Cardiac muscle cell (in vitro differentiated cells and primary cell): ENCODE measurements around the gene ITGA1. TPM values are rescaled to one million over a fixed set of nuclear protein-coding genes. Genes with fewer than 3 reads are reported as not detected.

ENCODE experiments used
- DNase-seq, 2 donors: peaks; one replicate each; pipeline versions ENCODE4 v3.0.0 to v3.0.0-alpha.2; 2010 to 2017; ENCODE audit warnings: low read depth in 1 of 2, low spot score in 1 of 2
- H3K27ac ChIP-seq: fragments of 200-600 bp; sonication (generic); 2 replicates; pipeline ENCODE4 v1.5.1; 2016
- H3K27me3 ChIP-seq: fragments of 200-600 bp; sonication (generic); 2 replicates; pipeline ENCODE4 v1.6.0; 2016; ENCODE audit warnings: control low read depth
- H3K36me3 ChIP-seq: fragments of 200-600 bp; sonication (generic); 2 replicates; pipeline ENCODE4 v1.5.1; 2016; ENCODE audit warnings: control low read depth
- H3K4me1 ChIP-seq: fragments of 200-600 bp; sonication (generic); 2 replicates; pipeline ENCODE4 v1.8.1; 2017; ENCODE audit warnings: low read depth, mild to moderate bottlenecking, mixed run types
- H3K4me3 ChIP-seq: fragments of 200-600 bp; sonication (generic); 2 replicates; pipeline ENCODE4 v1.5.1; 2016; ENCODE audit warnings: mild to moderate bottlenecking
- H3K9me3 ChIP-seq: fragments of 200-600 bp; sonication (generic); 2 replicates; pipeline ENCODE4 v1.5.1; 2017; ENCODE audit warnings: low read depth, mild to moderate bottlenecking, control low read depth
- polyA plus RNA-seq: library from polyadenylated mRNA; unstranded; fragments of >200 nt; fragmentation: Nextera tagmentation; extraction: Ambion mirVana; gene quantifications from 2 replicates; pipeline ENCODE4 v1.2.1, GENCODE V29; 2016
- total RNA-seq: library from RNA; depleted of rRNA; stranded (reverse); fragments of >200 nt; gene quantifications from 2 replicates; pipeline ENCODE4 v1.2.3, GENCODE V29; 2016
- TF ChIP-seq, protein P1 (sequence below): IDR thresholded peaks from 2 replicates; pipeline ENCODE4 v1.5.1; 2012; ENCODE audit warnings: low read depth, mild to moderate bottlenecking, low read length

The ITGA1 gene
- total and polyA plus RNA-seq, 2 experiments from 2014 or later, result 2.9 to 7.3 TPM

DNA sequence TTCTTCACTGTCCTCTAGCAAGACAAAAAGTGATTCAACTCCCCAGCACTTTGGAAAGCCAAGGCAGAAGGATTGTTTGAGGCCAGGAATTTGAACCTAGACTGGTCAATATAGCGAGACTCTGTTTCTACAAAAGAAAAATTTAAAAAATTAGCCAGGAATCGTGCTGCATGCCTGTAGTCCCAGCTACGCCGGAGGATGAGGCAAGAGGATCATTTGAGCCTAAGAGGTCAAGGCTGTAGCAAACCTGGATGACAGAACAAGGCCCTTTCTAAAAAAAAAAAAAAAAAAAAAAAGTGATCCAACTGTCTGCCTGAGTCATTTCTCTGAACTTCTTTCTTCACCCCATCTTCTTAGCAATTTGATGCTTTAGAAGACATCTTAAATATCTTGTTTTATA lies 213.8 kb downstream of the ITGA1 start:
- H3K27ac ChIP-seq, result no peak overlapping the region
- no peak for DNase-seq
- H3K4me1 ChIP-seq, result no peaks in the 10 kb centered on the region
- no peaks in the 10 kb centered on the region for H3K27me3 ChIP-seq
- TF ChIP-seq, protein P1, sequence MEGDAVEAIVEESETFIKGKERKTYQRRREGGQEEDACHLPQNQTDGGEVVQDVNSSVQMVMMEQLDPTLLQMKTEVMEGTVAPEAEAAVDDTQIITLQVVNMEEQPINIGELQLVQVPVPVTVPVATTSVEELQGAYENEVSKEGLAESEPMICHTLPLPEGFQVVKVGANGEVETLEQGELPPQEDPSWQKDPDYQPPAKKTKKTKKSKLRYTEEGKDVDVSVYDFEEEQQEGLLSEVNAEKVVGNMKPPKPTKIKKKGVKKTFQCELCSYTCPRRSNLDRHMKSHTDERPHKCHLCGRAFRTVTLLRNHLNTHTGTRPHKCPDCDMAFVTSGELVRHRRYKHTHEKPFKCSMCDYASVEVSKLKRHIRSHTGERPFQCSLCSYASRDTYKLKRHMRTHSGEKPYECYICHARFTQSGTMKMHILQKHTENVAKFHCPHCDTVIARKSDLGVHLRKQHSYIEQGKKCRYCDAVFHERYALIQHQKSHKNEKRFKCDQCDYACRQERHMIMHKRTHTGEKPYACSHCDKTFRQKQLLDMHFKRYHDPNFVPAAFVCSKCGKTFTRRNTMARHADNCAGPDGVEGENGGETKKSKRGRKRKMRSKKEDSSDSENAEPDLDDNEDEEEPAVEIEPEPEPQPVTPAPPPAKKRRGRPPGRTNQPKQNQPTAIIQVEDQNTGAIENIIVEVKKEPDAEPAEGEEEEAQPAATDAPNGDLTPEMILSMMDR, result no peak
- H3K9me3 ChIP-seq, result no peaks in the 10 kb centered on the region
- no peak overlapping the region for H3K4me3 ChIP-seq
- H3K36me3 ChIP-seq, result no peaks in the 10 kb centered on the region

DNA sequence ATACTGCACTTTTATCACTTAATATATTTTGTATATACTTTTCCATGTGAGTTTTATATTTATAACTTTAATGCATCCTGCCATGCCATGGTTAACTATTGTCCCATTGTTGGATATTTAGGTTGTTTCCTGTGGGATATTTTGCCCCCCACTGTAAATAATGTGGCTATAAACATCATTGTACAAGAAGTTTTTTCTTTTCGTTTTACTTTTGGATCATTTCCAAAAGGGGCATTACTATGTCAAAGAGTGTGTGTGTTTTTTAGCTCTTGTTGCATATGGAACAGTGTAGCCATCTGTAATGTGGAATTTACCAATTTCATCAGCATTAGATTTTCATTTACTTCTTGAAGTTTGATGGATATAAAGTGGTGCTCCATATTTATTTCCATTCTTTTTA lies 214.8 kb downstream of the ITGA1 start:
- Histone ChIP-seq H3K4me3 (no peak overlapping the region), H3K27ac (no peak overlapping the region), H3K4me1 (no peaks in the 10 kb centered on the region), H3K36me3 (no peaks in the 10 kb centered on the region), H3K9me3 (no peaks in the 10 kb centered on the region), H3K27me3 (no peaks in the 10 kb centered on the region)
- DNase-seq, result no peak
- TF ChIP-seq, protein P1, result no peak

- Histone ChIP-seq H3K4me1 (no peaks in the 10 kb centered on the region), H3K4me3 (no peak overlapping the region), H3K27ac (no peak overlapping the region), H3K27me3 (no peaks in the 10 kb centered on the region), H3K36me3 (no peaks in the 10 kb centered on the region), H3K9me3 (no peaks in the 10 kb centered on the region)
- no peak for DNase-seq
- TF ChIP-seq, protein P1, result no peak
Measured at GRCh38 chr5:53003144-53003543, 215.4 kb downstream of the ITGA1 start.

GRCh38 chr5:53006911-53007890 lies 219.5 kb downstream of the ITGA1 start:
- Histone ChIP-seq H3K4me1 (no peaks in the 10 kb centered on the region), H3K27ac (no peak overlapping the region), H3K4me3 (no peak overlapping the region), H3K27me3 (no peaks in the 10 kb centered on the region), H3K9me3 (no peaks in the 10 kb centered on the region), H3K36me3 (no peaks in the 10 kb centered on the region)
- TF ChIP-seq, protein P1, result no peak
- DNase-seq, result no peak

- DNase-seq, result no peak
- TF ChIP-seq, protein P1, result no peak
- no peak overlapping the region for H3K27ac ChIP-seq
- H3K36me3 ChIP-seq, result no peaks in the 10 kb centered on the region
- H3K4me1 ChIP-seq, result no peaks in the 10 kb centered on the region
- no peak overlapping the region for H3K4me3 ChIP-seq
- no peaks in the 10 kb centered on the region for H3K27me3 ChIP-seq
- no peaks in the 10 kb centered on the region for H3K9me3 ChIP-seq
Measured at GRCh38 chr5:53008751-53009150, 221.0 kb downstream of the ITGA1 start.

Other genes starting within 250 kb of the ITGA1 start
- gene PELO, start within 50 bp of the ITGA1 start, total RNA-seq, result 15.3 and 15.6 TPM in 2 replicates
- 14.5 and 16.8 TPM in 2 replicates for gene PELO, start within 50 bp of the ITGA1 start, polyA plus RNA-seq
- 1.4 and 2.3 TPM in 2 replicates for gene ITGA2, start 201.4 kb downstream of the ITGA1 start, total RNA-seq
- gene ITGA2, start 201.4 kb downstream of the ITGA1 start, polyA plus RNA-seq, result 0.57 and 0.82 TPM in 2 replicates